SHP77 treated with DMSO at 0.1 percent for 48 hours (cell line): ENCODE measurements around the gene SMC5.
"Not testable (repeated sequence)": the region's sequence is repeated elsewhere in the genome, so short reads cannot be mapped to it uniquely, and the experiment has no call there.

Experiments used
- DNase-seq: peaks from one replicate; lab custom pipeline; 2025; lab: John Stamatoyannopoulos, UW

Gene SMC5

DNA sequence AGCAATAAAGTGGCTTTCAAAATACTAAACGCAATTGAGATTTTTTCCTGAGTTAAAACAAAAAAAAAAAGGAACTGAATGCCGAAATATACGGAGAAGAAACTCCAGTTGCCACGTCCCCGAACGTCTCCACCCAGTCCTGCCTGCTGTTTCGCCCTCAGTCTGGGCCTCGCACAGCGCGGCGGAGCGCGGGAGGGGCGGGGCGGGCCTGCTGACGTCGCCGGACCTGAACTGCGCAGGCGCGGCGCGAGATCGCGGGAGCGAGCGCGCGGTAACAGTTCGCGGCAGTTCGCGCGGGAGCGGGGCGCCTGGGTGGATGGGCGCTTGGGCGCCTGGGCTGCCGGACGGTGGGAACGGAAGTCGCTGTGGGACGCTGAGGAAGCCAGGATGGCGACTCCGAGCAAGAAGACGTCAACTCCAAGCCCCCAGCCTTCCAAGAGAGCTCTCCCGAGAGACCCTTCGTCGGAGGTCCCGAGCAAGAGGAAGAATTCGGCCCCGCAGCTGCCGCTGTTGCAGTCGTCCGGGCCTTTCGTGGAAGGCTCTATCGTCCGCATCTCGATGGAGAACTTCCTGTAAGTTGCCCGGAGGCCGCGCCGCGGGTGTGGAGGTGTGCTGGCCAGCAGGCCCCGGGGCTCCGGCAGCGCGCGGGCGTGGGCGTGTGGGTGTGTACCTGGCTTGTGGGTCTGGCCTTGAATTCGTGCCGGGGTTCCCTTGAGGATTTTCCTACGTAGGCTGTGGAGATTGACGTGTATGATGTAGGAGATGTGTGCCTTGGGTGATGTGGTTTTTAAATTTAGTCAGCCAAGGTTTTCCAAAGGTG lies at the start of gene SMC5:
Gene SMC5 (plus strand): TSS at position 287 of the 820 bp plus-strand sequence. CDS start 101 bp downstream, at position 388.
- DNase-seq: peak; percentile 54

DNA sequence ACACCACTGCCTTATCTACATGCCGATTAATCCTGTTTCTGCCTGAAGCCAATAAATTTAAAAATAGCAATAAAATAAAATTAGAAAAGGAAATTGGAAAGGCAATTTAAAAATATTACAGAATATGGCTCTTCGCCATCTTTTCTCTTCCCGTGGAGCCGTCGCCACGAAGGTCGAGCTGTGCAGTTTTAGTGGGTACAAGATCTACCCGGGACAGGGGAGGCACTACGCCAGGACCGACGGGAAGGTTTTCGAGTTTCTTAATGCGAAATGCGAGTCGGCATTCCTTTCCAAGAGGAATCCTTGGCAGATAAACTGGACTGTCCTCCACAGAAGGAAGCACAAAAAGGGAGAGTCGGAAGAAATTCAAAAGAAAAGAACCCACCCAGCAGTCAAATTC lies 41.7 kb upstream of the SMC5 start:
- no peak for DNase-seq

- no peak for DNase-seq
These were observed 40.0 kb upstream of the SMC5 start for GRCh38 chr9:70218767-70219166.

- DNase-seq: no peak
These were observed 38.6 kb upstream of the SMC5 start for GRCh38 chr9:70220216-70220615.

DNA sequence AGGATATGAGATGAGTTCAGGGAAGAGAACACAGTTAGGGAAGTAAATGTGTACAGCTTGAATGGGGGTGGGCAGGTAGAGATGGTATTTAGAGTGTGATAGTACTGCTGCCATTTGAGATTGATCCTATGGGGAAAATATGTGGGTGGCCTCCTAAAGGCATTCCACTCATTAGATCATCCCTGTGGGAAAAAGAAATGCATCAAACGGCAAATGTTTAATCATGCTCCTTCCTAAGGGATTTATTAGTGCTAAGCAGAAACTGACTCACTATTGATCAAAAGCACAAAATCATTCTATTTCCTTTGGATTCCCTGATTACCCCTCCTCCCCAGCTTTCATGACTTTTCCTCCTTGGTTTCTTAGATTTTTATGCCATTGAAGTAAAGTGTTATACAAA lies 36.4 kb upstream of the SMC5 start:
- DNase-seq: no peak

DNA sequence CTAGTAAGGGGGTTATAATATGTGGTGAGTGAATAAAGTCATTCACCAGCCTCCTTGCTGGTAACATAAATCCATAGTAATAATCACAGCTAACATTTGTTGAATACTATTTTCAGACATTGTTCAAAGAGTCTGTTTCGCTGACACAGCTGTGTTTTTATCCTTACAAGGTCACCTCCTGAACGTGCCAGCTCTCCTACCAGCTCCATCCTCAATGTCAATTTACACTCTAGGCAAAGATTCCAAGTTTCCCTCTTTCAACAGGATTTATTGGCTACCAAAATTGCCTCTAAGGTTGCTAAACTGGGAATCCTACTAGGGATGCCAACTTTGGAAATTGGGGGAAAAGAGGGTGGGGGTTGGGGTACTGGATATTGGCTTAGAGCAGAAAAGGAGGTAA lies 30.7 kb upstream of the SMC5 start:
- no peak for DNase-seq

DNA sequence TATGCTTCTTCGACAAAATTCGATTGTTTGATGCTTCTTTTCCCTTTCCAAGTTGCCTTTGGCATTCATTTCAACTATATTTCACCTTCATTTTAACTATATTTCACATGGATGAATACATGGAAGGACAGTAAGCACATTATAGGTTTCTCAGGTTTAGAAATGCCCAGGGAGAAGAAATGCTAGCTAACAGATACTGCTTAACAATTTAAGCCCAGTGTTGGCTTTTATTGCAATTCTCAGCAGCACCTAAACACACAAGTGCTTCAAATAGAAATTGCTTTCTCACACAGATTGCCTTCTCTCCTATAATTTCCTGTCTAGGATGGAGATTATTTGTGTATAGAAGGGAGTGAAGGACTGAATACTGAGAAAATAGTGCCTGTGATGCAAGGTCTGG lies 30.2 kb upstream of the SMC5 start:
- DNase-seq: no peak

GRCh38 chr9:70229026-70229425 lies 29.8 kb upstream of the SMC5 start:
- no peak for DNase-seq

GRCh38 chr9:70229579-70229978 lies 29.2 kb upstream of the SMC5 start:
- DNase-seq: no peak

DNA sequence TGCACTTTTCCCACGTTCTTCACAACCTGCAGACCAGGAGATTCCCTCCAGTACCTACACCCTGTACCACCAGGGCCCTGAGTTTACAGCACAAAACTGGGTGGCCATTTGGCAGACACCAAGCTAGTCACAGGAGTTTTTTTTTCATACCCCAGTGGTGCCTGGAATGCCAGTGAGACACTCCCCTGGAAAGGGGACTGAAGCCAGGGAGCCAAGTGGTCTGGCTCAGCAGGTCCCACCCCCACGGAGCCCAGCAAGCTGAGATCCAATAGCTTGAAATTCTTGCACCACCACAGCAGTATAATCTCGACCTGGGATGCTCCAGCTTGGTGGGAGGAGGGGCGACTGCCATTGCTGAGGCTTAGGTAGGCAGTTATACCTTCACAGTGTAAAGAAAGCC lies 26.3 kb upstream of the SMC5 start:
- no peak for DNase-seq

DNA sequence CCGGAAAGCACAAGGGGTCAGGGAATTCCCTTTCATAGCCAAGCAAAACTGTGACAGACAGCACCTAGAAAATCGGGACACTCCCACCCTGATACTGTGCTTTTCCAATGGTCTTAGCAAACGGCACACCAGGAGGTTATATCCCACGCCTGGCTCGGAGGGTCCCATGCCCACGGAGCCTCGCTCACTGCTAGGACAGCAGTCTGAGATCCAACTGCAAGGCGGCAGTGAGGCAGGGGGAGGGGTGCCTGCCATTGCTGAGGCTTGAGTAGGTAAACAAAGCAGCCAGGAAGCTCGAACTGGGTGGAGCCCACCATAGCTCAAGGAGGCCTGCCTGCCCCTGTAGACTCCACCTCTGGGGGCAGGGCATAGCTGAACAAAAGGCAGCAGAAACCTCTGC lies 24.6 kb upstream of the SMC5 start:
- DNase-seq: not testable (repeated sequence)

DNA sequence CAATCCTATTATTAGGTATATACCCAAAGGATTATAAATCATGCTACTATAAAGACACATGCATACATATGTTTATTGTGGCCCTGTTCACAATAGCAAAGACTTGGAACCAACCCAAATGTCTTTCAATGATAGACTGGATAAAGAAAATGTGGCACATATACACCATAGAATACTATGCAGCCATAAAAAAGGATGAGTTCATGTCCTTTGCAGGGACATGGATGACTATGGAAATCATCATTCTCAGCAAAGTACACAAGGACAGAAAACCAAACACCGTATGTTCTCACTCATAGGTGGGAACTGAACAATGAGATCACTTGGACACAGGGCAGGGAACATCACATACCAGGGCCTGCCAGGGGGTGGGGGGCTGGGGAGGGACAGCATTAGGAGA lies 12.8 kb upstream of the SMC5 start:
- not testable (repeated sequence) for DNase-seq

GRCh38 chr9:70250221-70250620 lies 8.6 kb upstream of the SMC5 start:
- no peak for DNase-seq

DNA sequence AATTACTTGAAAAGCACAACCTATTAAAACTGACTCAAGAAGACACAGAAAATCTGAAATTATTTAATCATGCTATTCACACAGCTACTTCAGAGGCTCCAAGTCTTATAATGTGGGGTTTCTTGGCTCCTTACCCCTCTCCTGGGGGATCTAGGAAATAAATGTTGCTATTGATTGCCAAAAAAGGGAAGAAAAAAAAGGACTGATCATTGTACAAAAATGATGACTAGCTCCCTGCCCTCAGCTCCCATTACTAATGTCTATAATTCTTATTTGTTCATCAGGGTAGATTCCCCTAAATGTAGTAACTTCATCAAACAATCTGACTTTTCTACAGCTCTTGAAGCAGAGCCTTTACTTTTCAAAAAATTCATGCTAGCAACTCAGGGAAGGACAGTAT lies 3.3 kb upstream of the SMC5 start:
- DNase-seq: no peak

DNA sequence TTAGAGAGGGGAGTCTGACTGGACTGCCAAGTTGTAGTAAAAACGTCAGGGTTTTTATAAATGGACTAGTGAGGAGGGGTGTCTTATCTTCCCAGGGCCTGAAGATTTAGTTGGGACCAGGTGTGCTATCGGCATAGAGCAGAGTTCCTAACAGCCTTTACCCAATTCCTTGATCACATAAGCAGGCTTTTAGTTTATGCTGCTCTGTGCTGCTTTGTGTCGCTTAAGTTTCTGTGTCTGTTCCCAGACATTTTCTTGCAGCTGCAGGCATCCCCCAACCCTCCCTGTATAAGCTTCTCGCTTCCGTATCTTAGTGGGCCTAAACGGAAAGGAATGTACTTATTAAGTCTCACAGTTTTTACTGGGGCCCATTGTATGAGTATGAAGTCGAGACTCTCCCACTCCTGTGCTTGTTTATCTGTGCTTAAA lies 2.6 kb upstream of the SMC5 start:
- no peak for DNase-seq

- no peak for DNase-seq
These were observed 1.3 kb upstream of the SMC5 start for GRCh38 chr9:70257502-70257901.

GRCh38 chr9:70257991-70258691 lies 637 bp upstream of the SMC5 start:
- DNase-seq: peak; percentile 50

DNA sequence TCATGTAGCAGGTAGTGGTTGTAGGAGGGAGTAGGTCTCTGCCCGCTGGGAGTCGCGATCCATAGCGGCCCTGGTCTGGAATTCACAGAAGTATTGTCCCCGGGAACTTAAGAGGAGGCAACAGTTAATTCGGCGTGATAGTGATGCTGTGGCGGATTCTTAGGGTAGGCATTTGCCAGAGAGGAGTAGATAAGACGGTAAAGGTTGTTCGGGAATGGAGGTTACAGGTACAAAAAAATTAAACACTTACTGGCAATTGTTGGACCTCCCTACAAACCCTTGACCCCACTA lies 679 bp downstream of the SMC5 start:
- no peak for DNase-seq

DNA sequence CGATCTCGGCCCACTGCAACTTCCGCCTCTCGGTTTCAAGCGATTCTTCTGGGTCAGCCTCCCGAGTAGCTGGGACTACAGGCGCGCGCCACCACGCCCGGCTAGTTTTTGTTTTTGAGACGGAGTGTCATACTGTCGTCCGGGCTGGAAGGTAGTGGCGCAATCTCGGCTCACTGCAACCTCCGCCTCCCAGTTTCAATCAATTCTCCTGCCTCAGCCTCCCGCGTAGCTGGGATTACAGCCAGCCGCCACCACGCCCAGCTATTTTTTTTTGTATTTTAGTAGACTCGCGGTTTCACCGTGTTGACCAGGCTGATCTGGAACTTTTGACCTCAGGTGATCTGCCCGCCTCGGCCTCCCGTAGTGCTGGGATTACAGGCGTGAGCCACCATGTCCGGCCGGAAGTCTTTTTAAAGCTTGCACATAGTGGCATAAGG lies 1.2 kb downstream of the SMC5 start:
- no peak for DNase-seq

GRCh38 chr9:70260606-70261005 lies 1.8 kb downstream of the SMC5 start:
- DNase-seq: no peak

DNA sequence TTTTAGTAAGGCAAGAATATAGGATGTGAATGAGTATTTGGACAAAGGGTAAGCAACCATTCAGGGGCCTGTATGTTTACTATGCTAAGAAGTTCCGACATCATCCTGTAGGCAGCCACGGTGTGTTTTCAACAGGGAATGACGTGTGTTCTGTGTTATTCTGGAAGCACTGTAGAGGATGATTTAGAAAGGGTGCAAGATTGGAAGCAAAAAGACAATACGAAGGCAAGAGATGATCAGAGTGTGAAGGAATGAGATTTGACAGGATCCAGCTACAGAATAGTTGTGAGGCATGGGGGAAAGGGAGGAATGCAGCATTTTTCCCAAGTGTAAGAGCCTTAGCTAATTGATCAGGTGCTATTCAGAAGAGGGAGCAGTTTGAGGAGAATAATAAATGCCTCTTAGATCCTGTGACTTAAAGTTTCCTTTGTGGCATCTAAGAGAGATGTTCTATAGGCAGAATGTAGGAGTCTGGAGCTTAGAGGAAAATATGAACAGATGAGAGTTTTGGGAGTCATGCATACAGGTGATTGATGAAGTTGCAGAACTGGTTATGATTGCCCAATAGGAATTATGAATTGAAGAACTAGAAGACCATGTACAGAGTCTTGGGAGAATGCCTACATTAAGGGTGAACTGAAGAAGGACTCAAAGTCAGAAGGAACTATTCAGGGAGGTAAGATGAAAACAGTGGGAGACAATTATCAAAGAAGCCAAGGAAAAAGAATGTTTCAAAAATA lies 2.5 kb downstream of the SMC5 start:
- no peak for DNase-seq

DNA sequence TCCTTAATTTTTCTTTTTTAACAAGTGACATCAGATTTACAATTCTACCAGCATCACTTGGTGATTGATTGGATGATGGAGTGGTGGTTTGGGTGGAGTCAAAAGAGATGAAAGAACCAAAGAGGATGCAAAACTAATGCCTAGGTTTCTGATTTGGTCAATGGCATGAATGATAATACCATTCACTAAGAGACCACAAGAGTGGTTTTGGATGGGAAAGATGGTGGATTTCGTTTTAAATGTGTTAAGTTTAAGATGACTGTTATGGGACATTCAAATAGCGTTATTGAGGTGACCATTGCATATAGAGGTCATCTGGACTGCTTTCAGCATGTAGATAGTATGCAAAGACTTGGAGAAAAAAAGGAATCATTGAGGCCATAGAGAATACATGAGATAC lies 3.6 kb downstream of the SMC5 start:
- DNase-seq: no peak

DNA sequence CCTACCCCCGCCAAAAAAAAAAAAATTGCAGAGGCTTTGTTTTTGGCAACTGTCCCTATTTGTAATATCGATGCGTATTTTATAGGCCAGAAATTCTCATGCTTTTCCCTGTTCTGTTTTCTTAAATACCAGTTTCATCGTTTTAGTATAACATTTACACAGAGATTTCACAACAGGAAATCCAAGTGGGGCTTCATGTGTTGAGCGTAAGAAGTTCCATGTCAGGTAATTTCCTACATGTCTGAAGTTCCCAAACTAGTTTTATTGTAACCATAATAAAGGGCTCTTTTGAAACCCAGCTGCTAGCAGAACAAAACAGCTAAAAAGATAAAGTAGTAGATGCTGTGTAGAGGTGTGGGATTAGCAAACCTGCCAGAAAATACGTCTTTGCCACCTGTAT lies 4.2 kb downstream of the SMC5 start:
- DNase-seq: no peak
